HEK293 (cell line): Measurements from ENCODE around the gene LRRC10B.

ENCODE experiments used
- CTCF ChIA-PET: fragments of 350-600 bp; formaldehyde crosslinking; extraction: SDS; loops from one replicate; lab custom pipeline; 2021; ENCODE audit warnings: antibody characterized with exemption; lab: Yijun Ruan, JAX
- POLR2A ChIA-PET: fragments of 300-600 bp; formaldehyde crosslinking; extraction: SDS; loops from one replicate; lab custom pipeline; 2020; ENCODE audit warnings: antibody characterized with exemption, inconsistent platforms; lab: Yijun Ruan, JAX
- H3K27ac ChIP-seq: fragments of 200-500 bp; sonication (Bioruptor generic); 2 replicates; pipeline ENCODE4 v1.5.1; 2014; ENCODE audit warnings: low read depth, low read length, control low read depth, inconsistent platforms; ENCODE audit errors: extremely low read depth
- H3K36me3 ChIP-seq, 2 experiments: fragments of 200-500 bp in 1 of 2; sonication (Bioruptor generic) in 1 of 2; 1 replicate in 1 of 2; 2 replicates in 1 of 2; pipeline ENCODE4 v1.5.1; 2014 to 2017; ENCODE audit warnings: inconsistent platforms in 2 of 2, low read length in 2 of 2; ENCODE audit not compliant: control insufficient read depth in 2 of 2, insufficient read depth in 1 of 2
- H3K4me1 ChIP-seq: fragments of 200-500 bp; sonication (Bioruptor generic); 2 replicates; pipeline ENCODE4 v1.5.1; 2014; ENCODE audit warnings: mild to moderate bottlenecking, low read length, inconsistent platforms; ENCODE audit not compliant: control insufficient read depth, insufficient read depth
- H3K4me3 ChIP-seq: 2 replicates; pipeline ENCODE4 v1.5.1; 2011; ENCODE audit warnings: low read depth, mild to moderate bottlenecking, control low read depth, low read length, moderate library complexity
- H3K9me3 ChIP-seq: fragments of 200-500 bp; sonication (Bioruptor generic); 2 replicates; pipeline ENCODE4 v1.5.1; 2014; ENCODE audit warnings: low read depth, low read length, inconsistent platforms; ENCODE audit not compliant: control insufficient read depth, insufficient read depth
- GLI2 ChIP-seq: fragments of 450-650 bp; formaldehyde crosslinking; IDR thresholded peaks from 2 replicates; pipeline ENCODE4; 2017; ENCODE audit warnings: missing biosample characterization, missing genetic modification characterization, low read depth, borderline replicate concordance
- PRDM10 ChIP-seq: fragments of 450-650 bp; formaldehyde crosslinking; IDR thresholded peaks from 2 replicates; pipeline ENCODE4 v1.5.1; 2016; ENCODE audit warnings: missing biosample characterization, missing genetic modification characterization
- SP2 ChIP-seq: fragments of 450-650 bp; formaldehyde crosslinking; IDR thresholded peaks from 2 replicates; pipeline ENCODE4 v1.5.1; 2016; ENCODE audit warnings: missing biosample characterization, missing genetic modification characterization
- TCF7L2 ChIP-seq: IDR thresholded peaks from 2 replicates; pipeline ENCODE4 v1.6.1; 2011; ENCODE audit warnings: low read depth, mild to moderate bottlenecking, inconsistent platforms, low read length, moderate library complexity, borderline replicate concordance
- WT1 ChIP-seq: fragments of 450-650 bp; formaldehyde crosslinking; IDR thresholded peaks from 2 replicates; pipeline ENCODE4 v1.5.1; 2016; ENCODE audit warnings: missing biosample characterization, missing genetic modification characterization
- ZBTB6 ChIP-seq: fragments of 450-650 bp; formaldehyde crosslinking; IDR thresholded peaks from 2 replicates; pipeline ENCODE4 v1.5.1; 2017; ENCODE audit warnings: missing biosample characterization, missing genetic modification characterization
- ZNF10 ChIP-seq: fragments of 450-650 bp; formaldehyde crosslinking; IDR thresholded peaks from 2 replicates; pipeline ENCODE4 v1.5.1; 2017; ENCODE audit warnings: missing biosample characterization, missing genetic modification characterization
- ZNF398 ChIP-seq: fragments of 450-650 bp; formaldehyde crosslinking; IDR thresholded peaks from 2 replicates; pipeline ENCODE4 v1.5.1; 2017; ENCODE audit warnings: missing biosample characterization, missing genetic modification characterization
- ZNF596 ChIP-seq: fragments of 450-650 bp; IDR thresholded peaks from 2 replicates; pipeline ENCODE4 v1.5.0; 2018; ENCODE audit warnings: missing biosample characterization, mild to moderate bottlenecking, missing genetic modification characterization, moderate library complexity
- ZNF664 ChIP-seq: fragments of 450-650 bp; formaldehyde crosslinking; IDR thresholded peaks from 2 replicates; pipeline ENCODE4 v1.5.1; 2016; ENCODE audit warnings: missing biosample characterization, missing genetic modification characterization
- TF ChIP-seq, protein P1 (sequence below): fragments of 450-650 bp; formaldehyde crosslinking; IDR thresholded peaks from 2 replicates; pipeline ENCODE4 v1.5.1; 2016; ENCODE audit warnings: missing biosample characterization, missing genetic modification characterization
- TF ChIP-seq, protein P2 (sequence below): fragments of 450-650 bp; formaldehyde crosslinking; conservative IDR thresholded peaks from 2 replicates; pipeline ENCODE4 v1.5.1; 2016; ENCODE audit warnings: low read depth, missing biosample characterization, missing genetic modification characterization
- TF ChIP-seq, protein P3 (sequence below): fragments of 450-650 bp; formaldehyde crosslinking; IDR thresholded peaks from 2 replicates; pipeline ENCODE4 v1.5.1; 2017; ENCODE audit warnings: missing biosample characterization, missing genetic modification characterization

LRRC10B gene

DNA sequence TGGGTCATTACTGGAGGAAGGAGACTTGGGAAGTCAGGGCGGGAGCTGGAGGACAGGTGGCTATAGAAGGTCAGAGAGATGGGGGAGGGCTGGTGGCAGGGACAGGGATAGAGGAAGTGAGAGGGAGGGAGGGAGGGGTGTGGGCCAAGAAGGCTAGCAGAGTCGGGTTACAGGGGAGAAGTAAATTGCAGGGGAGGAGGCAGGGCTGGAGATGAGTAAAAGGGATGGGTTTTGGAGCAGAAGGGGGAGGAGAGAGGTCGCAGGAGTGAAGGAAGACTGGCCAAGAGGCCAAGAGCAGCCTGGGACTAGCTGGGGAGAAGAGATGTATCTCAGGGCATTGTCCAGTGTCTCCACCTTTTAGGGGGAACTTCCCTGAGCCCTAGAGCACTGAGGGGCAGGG lies 33.0 kb downstream of the LRRC10B start (continued):
- no peak for TF ChIP-seq ZBTB6 (tag by site-specific recombination)
- TF ChIP-seq, protein P1, sequence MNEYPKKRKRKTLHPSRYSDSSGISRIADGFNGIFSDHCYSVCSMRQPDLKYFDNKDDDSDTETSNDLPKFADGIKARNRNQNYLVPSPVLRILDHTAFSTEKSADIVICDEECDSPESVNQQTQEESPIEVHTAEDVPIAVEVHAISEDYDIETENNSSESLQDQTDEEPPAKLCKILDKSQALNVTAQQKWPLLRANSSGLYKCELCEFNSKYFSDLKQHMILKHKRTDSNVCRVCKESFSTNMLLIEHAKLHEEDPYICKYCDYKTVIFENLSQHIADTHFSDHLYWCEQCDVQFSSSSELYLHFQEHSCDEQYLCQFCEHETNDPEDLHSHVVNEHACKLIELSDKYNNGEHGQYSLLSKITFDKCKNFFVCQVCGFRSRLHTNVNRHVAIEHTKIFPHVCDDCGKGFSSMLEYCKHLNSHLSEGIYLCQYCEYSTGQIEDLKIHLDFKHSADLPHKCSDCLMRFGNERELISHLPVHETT (tag by site-specific recombination) = no peak
- TF ChIP-seq SP2 (tag by site-specific recombination) = 0 out of 2 replicates have a peak, but pooled peaks have one; percentile 25
- TF ChIP-seq WT1 (tag by site-specific recombination) = 0 out of 2 replicates have a peak, but pooled peaks have one; percentile 24
- 0 out of 2 replicates have a peak, but pooled peaks have one; percentile 21 for TF ChIP-seq PRDM10 (tag by site-specific recombination)
- TF ChIP-seq, protein P2, sequence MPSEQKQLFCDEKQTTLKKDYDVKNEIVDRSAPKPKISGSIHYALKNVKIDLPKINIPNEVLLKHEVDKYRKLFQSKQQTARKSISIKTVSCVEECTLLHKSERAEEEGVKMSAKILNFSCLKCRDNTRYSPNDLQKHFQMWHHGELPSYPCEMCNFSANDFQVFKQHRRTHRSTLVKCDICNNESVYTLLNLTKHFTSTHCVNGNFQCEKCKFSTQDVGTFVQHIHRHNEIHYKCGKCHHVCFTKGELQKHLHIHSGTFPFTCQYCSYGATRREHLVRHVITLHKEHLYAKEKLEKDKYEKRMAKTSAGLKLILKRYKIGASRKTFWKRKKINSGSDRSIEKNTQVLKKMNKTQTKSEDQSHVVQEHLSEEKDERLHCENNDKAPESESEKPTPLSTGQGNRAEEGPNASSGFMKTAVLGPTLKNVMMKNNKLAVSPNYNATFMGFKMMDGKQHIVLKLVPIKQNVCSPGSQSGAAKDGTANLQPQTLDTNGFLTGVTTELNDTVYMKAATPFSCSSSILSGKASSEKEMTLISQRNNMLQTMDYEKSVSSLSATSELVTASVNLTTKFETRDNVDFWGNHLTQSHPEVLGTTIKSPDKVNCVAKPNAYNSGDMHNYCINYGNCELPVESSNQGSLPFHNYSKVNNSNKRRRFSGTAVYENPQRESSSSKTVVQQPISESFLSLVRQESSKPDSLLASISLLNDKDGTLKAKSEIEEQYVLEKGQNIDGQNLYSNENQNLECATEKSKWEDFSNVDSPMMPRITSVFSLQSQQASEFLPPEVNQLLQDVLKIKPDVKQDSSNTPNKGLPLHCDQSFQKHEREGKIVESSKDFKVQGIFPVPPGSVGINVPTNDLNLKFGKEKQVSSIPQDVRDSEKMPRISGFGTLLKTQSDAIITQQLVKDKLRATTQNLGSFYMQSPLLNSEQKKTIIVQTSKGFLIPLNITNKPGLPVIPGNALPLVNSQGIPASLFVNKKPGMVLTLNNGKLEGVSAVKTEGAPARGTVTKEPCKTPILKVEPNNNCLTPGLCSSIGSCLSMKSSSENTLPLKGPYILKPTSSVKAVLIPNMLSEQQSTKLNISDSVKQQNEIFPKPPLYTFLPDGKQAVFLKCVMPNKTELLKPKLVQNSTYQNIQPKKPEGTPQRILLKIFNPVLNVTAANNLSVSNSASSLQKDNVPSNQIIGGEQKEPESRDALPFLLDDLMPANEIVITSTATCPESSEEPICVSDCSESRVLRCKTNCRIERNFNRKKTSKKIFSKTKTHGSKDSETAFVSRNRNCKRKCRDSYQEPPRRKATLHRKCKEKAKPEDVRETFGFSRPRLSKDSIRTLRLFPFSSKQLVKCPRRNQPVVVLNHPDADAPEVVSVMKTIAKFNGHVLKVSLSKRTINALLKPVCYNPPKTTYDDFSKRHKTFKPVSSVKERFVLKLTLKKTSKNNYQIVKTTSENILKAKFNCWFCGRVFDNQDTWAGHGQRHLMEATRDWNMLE (tag by site-specific recombination) = no peak
- TF ChIP-seq ZNF10 (tag by site-specific recombination) = no peak

- POLR2A ChIA-PET = no interaction called here
Measured at GRCh38 chr11:61542024-61542461, 33.5 kb downstream of the LRRC10B start.

More at GRCh38 chr11:61542024-61542461, 33.5 kb downstream of the LRRC10B start:
- no peak overlapping the region for H3K27ac ChIP-seq
- TF ChIP-seq ZNF596 (tag by site-specific recombination) (no peak), TCF7L2 (no peak), GLI2 (no peak), ZNF664 (tag by site-specific recombination) (no peak), ZNF398 (no peak)
- TF ChIP-seq, protein P3, sequence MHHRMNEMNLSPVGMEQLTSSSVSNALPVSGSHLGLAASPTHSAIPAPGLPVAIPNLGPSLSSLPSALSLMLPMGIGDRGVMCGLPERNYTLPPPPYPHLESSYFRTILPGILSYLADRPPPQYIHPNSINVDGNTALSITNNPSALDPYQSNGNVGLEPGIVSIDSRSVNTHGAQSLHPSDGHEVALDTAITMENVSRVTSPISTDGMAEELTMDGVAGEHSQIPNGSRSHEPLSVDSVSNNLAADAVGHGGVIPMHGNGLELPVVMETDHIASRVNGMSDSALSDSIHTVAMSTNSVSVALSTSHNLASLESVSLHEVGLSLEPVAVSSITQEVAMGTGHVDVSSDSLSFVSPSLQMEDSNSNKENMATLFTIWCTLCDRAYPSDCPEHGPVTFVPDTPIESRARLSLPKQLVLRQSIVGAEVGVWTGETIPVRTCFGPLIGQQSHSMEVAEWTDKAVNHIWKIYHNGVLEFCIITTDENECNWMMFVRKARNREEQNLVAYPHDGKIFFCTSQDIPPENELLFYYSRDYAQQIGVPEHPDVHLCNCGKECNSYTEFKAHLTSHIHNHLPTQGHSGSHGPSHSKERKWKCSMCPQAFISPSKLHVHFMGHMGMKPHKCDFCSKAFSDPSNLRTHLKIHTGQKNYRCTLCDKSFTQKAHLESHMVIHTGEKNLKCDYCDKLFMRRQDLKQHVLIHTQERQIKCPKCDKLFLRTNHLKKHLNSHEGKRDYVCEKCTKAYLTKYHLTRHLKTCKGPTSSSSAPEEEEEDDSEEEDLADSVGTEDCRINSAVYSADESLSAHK (tag by site-specific recombination) = no peak
- TF ChIP-seq, all 188 proteins: peak for 0
- Histone ChIP-seq H3K9me3 (no peaks in the 10 kb centered on the region), H3K4me1 (no peaks in the 10 kb centered on the region), H3K36me3 (no peaks in the 10 kb centered on the region), H3K4me3 (no peak overlapping the region)
- CTCF ChIA-PET = interaction anchor here (0.7 to 2.6 kb wide), 5 partner anchors 10 to 60 kb away, joined by 3 to 18 read pairs (median 3); no protein-coding TSS in a partner anchor
